ELR (cell line): ENCODE results near the gene ETF1.

Source experiments
- DNase-seq: peaks from one replicate; pipeline ENCODE4 v3.0.0-alpha.2; 2015; ENCODE audit warnings: low read depth

ETF1 gene

GRCh38 chr5:138542956-138543729 is at the start of gene ETF1:
ETF1 (minus strand) TSS chr5:138543236; CDS start chr5:138542918, 318 bp downstream.
- DNase-seq, result peak; percentile 100

- no peak for DNase-seq
Observed at GRCh38 chr5:138588013-138588788, 45.2 kb upstream of the ETF1 start.

- DNase-seq, result no peak
Observed at GRCh38 chr5:138585157-138585556, 42.1 kb upstream of the ETF1 start.

GRCh38 chr5:138583984-138584637 is 41.1 kb upstream of the ETF1 start:
- DNase-seq, result no peak

- no peak for DNase-seq
Observed at GRCh38 chr5:138582959-138583358, 39.9 kb upstream of the ETF1 start.

GRCh38 chr5:138580777-138581176 is 37.7 kb upstream of the ETF1 start:
- DNase-seq, result no peak

- DNase-seq, result no peak
Observed at GRCh38 chr5:138580001-138580400, 37.0 kb upstream of the ETF1 start.

- DNase-seq, result no peak
Observed at GRCh38 chr5:138579517-138579863, 36.5 kb upstream of the ETF1 start.

- DNase-seq, result no peak
Observed at GRCh38 chr5:138577452-138577851, 34.4 kb upstream of the ETF1 start.

GRCh38 chr5:138575194-138576015 is 32.4 kb upstream of the ETF1 start, which contains the start of gene HSPA9:
HSPA9 (minus strand) TSS chr5:138575401; CDS start chr5:138575318, 83 bp downstream.
- DNase-seq, result peak; percentile 100

- peak; percentile 63 for DNase-seq
Observed at GRCh38 chr5:138574744-138575193, 31.7 kb upstream of the ETF1 start.

- peak; percentile 80 for DNase-seq
Observed at GRCh38 chr5:138573949-138574670, 31.1 kb upstream of the ETF1 start.

- DNase-seq, result no peak
Observed at GRCh38 chr5:138573223-138573622, 30.2 kb upstream of the ETF1 start.

GRCh38 chr5:138570871-138571270 is 27.8 kb upstream of the ETF1 start:
- no peak for DNase-seq

GRCh38 chr5:138569782-138570181 is 26.7 kb upstream of the ETF1 start:
- DNase-seq, result peak; percentile 57

GRCh38 chr5:138568061-138568824 is 25.2 kb upstream of the ETF1 start:
- peak; percentile 75 for DNase-seq

- DNase-seq, result no peak
Observed at GRCh38 chr5:138566792-138567191, 23.8 kb upstream of the ETF1 start.

- DNase-seq, result no peak
Observed at GRCh38 chr5:138565100-138565821, 22.2 kb upstream of the ETF1 start.

GRCh38 chr5:138564242-138564641 is 21.2 kb upstream of the ETF1 start:
- no peak for DNase-seq
